Measurements from ENCODE around the gene CD300LD. TPM values are rescaled to one million over a fixed set of nuclear protein-coding genes. Genes with fewer than 3 reads are reported as not detected.

CD300LD gene
- total and polyA plus RNA-seq, 2 of the 8 experiments (the other 6 are each of a cell fraction or from before 2014, with no cell fraction given) = not detected

DNA sequence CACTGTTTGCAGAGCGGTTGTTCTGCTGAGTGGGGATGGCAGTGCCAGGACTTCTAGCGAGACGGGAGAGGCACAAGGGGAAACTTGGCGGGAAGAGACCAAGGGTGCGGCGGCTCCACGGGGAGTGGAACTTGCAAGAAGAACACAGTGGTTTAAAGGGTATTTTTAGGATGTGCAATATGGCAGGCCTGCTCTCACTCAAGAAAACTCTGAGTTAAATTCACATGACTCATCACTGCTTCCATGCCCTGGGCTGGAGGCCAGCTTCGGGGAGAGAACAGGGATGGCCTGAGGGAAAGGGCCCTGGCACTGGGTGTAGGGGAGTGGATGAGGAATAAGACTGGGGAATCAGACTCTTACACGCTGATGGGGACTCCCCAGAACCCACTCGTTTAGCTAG, 13.3 kb upstream of the CD300LD start (continued):
- TF ChIP-seq, protein P1, sequence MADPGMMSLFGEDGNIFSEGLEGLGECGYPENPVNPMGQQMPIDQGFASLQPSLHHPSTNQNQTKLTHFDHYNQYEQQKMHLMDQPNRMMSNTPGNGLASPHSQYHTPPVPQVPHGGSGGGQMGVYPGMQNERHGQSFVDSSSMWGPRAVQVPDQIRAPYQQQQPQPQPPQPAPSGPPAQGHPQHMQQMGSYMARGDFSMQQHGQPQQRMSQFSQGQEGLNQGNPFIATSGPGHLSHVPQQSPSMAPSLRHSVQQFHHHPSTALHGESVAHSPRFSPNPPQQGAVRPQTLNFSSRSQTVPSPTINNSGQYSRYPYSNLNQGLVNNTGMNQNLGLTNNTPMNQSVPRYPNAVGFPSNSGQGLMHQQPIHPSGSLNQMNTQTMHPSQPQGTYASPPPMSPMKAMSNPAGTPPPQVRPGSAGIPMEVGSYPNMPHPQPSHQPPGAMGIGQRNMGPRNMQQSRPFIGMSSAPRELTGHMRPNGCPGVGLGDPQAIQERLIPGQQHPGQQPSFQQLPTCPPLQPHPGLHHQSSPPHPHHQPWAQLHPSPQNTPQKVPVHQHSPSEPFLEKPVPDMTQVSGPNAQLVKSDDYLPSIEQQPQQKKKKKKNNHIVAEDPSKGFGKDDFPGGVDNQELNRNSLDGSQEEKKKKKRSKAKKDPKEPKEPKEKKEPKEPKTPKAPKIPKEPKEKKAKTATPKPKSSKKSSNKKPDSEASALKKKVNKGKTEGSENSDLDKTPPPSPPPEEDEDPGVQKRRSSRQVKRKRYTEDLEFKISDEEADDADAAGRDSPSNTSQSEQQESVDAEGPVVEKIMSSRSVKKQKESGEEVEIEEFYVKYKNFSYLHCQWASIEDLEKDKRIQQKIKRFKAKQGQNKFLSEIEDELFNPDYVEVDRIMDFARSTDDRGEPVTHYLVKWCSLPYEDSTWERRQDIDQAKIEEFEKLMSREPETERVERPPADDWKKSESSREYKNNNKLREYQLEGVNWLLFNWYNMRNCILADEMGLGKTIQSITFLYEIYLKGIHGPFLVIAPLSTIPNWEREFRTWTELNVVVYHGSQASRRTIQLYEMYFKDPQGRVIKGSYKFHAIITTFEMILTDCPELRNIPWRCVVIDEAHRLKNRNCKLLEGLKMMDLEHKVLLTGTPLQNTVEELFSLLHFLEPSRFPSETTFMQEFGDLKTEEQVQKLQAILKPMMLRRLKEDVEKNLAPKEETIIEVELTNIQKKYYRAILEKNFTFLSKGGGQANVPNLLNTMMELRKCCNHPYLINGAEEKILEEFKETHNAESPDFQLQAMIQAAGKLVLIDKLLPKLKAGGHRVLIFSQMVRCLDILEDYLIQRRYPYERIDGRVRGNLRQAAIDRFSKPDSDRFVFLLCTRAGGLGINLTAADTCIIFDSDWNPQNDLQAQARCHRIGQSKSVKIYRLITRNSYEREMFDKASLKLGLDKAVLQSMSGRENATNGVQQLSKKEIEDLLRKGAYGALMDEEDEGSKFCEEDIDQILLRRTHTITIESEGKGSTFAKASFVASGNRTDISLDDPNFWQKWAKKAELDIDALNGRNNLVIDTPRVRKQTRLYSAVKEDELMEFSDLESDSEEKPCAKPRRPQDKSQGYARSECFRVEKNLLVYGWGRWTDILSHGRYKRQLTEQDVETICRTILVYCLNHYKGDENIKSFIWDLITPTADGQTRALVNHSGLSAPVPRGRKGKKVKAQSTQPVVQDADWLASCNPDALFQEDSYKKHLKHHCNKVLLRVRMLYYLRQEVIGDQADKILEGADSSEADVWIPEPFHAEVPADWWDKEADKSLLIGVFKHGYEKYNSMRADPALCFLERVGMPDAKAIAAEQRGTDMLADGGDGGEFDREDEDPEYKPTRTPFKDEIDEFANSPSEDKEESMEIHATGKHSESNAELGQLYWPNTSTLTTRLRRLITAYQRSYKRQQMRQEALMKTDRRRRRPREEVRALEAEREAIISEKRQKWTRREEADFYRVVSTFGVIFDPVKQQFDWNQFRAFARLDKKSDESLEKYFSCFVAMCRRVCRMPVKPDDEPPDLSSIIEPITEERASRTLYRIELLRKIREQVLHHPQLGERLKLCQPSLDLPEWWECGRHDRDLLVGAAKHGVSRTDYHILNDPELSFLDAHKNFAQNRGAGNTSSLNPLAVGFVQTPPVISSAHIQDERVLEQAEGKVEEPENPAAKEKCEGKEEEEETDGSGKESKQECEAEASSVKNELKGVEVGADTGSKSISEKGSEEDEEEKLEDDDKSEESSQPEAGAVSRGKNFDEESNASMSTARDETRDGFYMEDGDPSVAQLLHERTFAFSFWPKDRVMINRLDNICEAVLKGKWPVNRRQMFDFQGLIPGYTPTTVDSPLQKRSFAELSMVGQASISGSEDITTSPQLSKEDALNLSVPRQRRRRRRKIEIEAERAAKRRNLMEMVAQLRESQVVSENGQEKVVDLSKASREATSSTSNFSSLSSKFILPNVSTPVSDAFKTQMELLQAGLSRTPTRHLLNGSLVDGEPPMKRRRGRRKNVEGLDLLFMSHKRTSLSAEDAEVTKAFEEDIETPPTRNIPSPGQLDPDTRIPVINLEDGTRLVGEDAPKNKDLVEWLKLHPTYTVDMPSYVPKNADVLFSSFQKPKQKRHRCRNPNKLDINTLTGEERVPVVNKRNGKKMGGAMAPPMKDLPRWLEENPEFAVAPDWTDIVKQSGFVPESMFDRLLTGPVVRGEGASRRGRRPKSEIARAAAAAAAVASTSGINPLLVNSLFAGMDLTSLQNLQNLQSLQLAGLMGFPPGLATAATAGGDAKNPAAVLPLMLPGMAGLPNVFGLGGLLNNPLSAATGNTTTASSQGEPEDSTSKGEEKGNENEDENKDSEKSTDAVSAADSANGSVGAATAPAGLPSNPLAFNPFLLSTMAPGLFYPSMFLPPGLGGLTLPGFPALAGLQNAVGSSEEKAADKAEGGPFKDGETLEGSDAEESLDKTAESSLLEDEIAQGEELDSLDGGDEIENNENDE (IDR thresholded peaks at IDR 0.05; ENCODE audit: insufficient replicate concordance, low read length) = no peak
- no peak for TF ChIP-seq TAF7 (optimal IDR thresholded peaks at IDR 0.05; ENCODE audit: borderline replicate concordance, low read depth, low read length)
- no peak for TF ChIP-seq POU5F1 (IDR thresholded peaks at IDR 0.05; ENCODE audit: low read depth, low read length)
- no peak for TF ChIP-seq PHF8 (conservative IDR thresholded peaks at IDR 0.05; ENCODE audit: low read depth, low read length)
- no peak for TF ChIP-seq NANOG (IDR thresholded peaks at IDR 0.05; ENCODE audit: insufficient read depth, low read depth, low read length, poor library complexity, severe bottlenecking)

Measured in H1 (cell line).